ENCODE measurements around the gene ACP1. TPM values are rescaled to one million over a fixed set of nuclear protein-coding genes. Genes with fewer than 3 reads are reported as not detected.
A peak's percentile ranks its signal among the peaks of the same experiment; 100 is the strongest.

ACP1 gene
- total RNA-seq, 2 donors from 2014 or later = 111 to 144 TPM

- no peak for DNase-seq
- Mint-ChIP-seq H3K27me3 (ENCODE audit: insufficient read depth) (no peaks in the 10 kb centered on the region), H3K9me3 (peaks cover 4% of the 10 kb centered on the region), H3K27ac (no peak overlapping the region), H3K4me3 (no peak overlapping the region), H3K36me3 (ENCODE audit: low read depth) (peaks cover 20% of the 10 kb centered on the region), H3K4me1 (peaks cover 1% of the 10 kb centered on the region)
- 92% methylated on average over 3 to 6 of the region's 6 CpGs for WGBS, 2 experiments (ENCODE audit: insufficient coverage in 1 of 2, insufficient read length in 1 of 2)
- Histone ChIP-seq H3K27ac (ENCODE audit: low read depth, low read length) (no peak overlapping the region), H3K4me1 (ENCODE audit: control insufficient read depth, insufficient read depth, low read length) (no peaks in the 10 kb centered on the region), H3K36me3 (ENCODE audit: control insufficient read depth, insufficient read depth, low read length) (no peaks in the 10 kb centered on the region), H3K9ac (ENCODE audit: extremely low read depth, low read length, poor library complexity, severe bottlenecking) (no peak overlapping the region), H3K9me3 (ENCODE audit: control insufficient read depth, low read length) (peaks cover under 1% of the 10 kb centered on the region), H3K4me3 (ENCODE audit: low read length) (no peak overlapping the region), H3K27me3 (ENCODE audit: control insufficient read depth, insufficient read depth, low read length, poor library complexity, severe bottlenecking) (no peaks in the 10 kb centered on the region)
- no peak for TF ChIP-seq CTCF (conservative IDR thresholded peaks at IDR 0.05)
These were observed 12.6 kb upstream of the ACP1 start for GRCh38 chr2:252001-252602.

GRCh38 chr2:253202-253638 is 11.5 kb upstream of the ACP1 start:
- 86 to 96% methylated on average over 8 of the region's 8 CpGs for WGBS, 2 experiments (ENCODE audit: insufficient coverage in 1 of 2, insufficient read length in 1 of 2)
- no peaks in the 10 kb centered on the region for H3K27me3 Mint-ChIP-seq (ENCODE audit: insufficient read depth)
- H3K27ac ChIP-seq (ENCODE audit: low read depth, low read length) = no peak overlapping the region
- peaks cover 26% of the 10 kb centered on the region for H3K36me3 Mint-ChIP-seq (ENCODE audit: low read depth)
- no peak overlapping the region for H3K27ac Mint-ChIP-seq
- H3K9me3 Mint-ChIP-seq = peaks cover 16% of the 10 kb centered on the region
- H3K4me3 ChIP-seq (ENCODE audit: low read length) = no peak overlapping the region
- H3K4me3 Mint-ChIP-seq = no peak overlapping the region
- H3K4me1 Mint-ChIP-seq = peaks cover 1% of the 10 kb centered on the region
- no peaks in the 10 kb centered on the region for H3K36me3 ChIP-seq (ENCODE audit: control insufficient read depth, insufficient read depth, low read length)
- no peak for TF ChIP-seq CTCF (conservative IDR thresholded peaks at IDR 0.05)
- no peaks in the 10 kb centered on the region for H3K27me3 ChIP-seq (ENCODE audit: control insufficient read depth, insufficient read depth, low read length, poor library complexity, severe bottlenecking)
- H3K9ac ChIP-seq (ENCODE audit: extremely low read depth, low read length, poor library complexity, severe bottlenecking) = no peak overlapping the region
- DNase-seq = no peak
- H3K9me3 ChIP-seq (ENCODE audit: control insufficient read depth, low read length) = peaks cover 12% of the 10 kb centered on the region
- no peaks in the 10 kb centered on the region for H3K4me1 ChIP-seq (ENCODE audit: control insufficient read depth, insufficient read depth, low read length)

DNA sequence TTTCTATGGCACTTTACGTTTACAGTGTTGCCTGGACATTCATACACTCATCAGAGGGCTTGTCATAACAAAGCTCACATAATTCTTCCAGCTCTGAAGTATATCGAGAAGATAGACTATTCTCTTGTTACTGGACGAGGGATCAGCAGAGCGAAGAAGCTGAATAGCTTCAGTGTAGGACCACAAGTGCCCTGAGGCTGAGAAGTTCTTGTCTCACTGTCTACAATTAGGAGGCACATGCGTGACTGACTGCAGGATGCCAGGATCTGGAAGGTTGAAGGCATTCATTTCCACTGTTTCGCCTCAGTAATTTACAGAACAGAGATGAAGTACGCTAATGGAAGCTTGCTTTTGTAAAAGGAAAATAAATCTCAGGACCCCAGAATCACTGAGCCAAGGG is 10.5 kb upstream of the ACP1 start:
- H3K4me3 Mint-ChIP-seq = no peak overlapping the region
- peaks cover 24% of the 10 kb centered on the region for H3K9me3 Mint-ChIP-seq
- WGBS, 2 experiments (ENCODE audit: insufficient coverage in 1 of 2, insufficient read length in 1 of 2) = 90 to 96% methylated on average over 5 to 7 of the region's 7 CpGs
- Histone ChIP-seq H3K4me1 (ENCODE audit: control insufficient read depth, insufficient read depth, low read length) (no peaks in the 10 kb centered on the region), H3K27ac (ENCODE audit: low read depth, low read length) (no peak overlapping the region), H3K27me3 (ENCODE audit: control insufficient read depth, insufficient read depth, low read length, poor library complexity, severe bottlenecking) (no peaks in the 10 kb centered on the region), H3K9ac (ENCODE audit: extremely low read depth, low read length, poor library complexity, severe bottlenecking) (no peak overlapping the region), H3K36me3 (ENCODE audit: control insufficient read depth, insufficient read depth, low read length) (no peaks in the 10 kb centered on the region), H3K9me3 (ENCODE audit: control insufficient read depth, low read length) (peaks cover 22% of the 10 kb centered on the region), H3K4me3 (ENCODE audit: low read length) (no peak overlapping the region)
- H3K4me1 Mint-ChIP-seq = peaks cover 1% of the 10 kb centered on the region
- peaks cover 30% of the 10 kb centered on the region for H3K36me3 Mint-ChIP-seq (ENCODE audit: low read depth)
- DNase-seq = no peak
- no peak for TF ChIP-seq CTCF (conservative IDR thresholded peaks at IDR 0.05)
- peak overlapping the region; percentile 39 for H3K27ac Mint-ChIP-seq
- H3K27me3 Mint-ChIP-seq (ENCODE audit: insufficient read depth) = no peaks in the 10 kb centered on the region

Data from endodermal cell (in vitro differentiated cells).